Heart right ventricle (tissue), 16 donors: ENCODE results near the gene OTOG. TPM values are rescaled to one million over a fixed set of nuclear protein-coding genes. Genes with fewer than 3 reads are reported as not detected.

Experiments
- ATAC-seq, 8 donors: fragments of 200-7000 bp; cut with Tn5 transposase; one replicate each; pipeline ENCODE4 v1.9.1; 2020; ENCODE audit warnings: mild to moderate bottlenecking in 8 of 8, moderate library complexity in 8 of 8, moderate number of reproducible peaks in 1 of 8
- DNase-seq, 2 donors: peaks; one replicate each; pipeline ENCODE4 v3.0.0-alpha.2; 2020
- H3K27ac ChIP-seq, 10 donors: fragments of 200-600 bp; sonication (generic) in 2 of 10; one replicate each; pipeline versions ENCODE4 v1.5.0 to v1.8.0; 2020 to 2022; ENCODE audit warnings: mild to moderate bottlenecking in 3 of 10
- H3K27me3 ChIP-seq, 7 donors: fragments of 200-600 bp; one replicate each; pipeline ENCODE4 v1.8.0; 2021 to 2022; ENCODE audit warnings: mild to moderate bottlenecking in 2 of 7
- H3K36me3 ChIP-seq, 9 donors: fragments of 200-600 bp; sonication (generic) in 1 of 9; one replicate each; pipeline versions ENCODE4 v1.5.0 to v1.8.0; 2020 to 2022; ENCODE audit warnings: mild to moderate bottlenecking in 2 of 9
- H3K4me1 ChIP-seq, 9 donors: fragments of 200-600 bp; sonication (generic) in 1 of 9; one replicate each; pipeline versions ENCODE4 v1.5.0 to v1.8.0; 2020 to 2022; ENCODE audit warnings: mild to moderate bottlenecking in 4 of 9
- H3K4me3 ChIP-seq, 10 donors: fragments of 200-600 bp; sonication (generic) in 2 of 10; one replicate each; pipeline versions ENCODE4 v1.5.0 to v1.8.0; 2020 to 2022; ENCODE audit warnings: mild to moderate bottlenecking in 7 of 10, moderate library complexity in 2 of 10
- H3K9me3 ChIP-seq, 11 donors: fragments of 200-600 bp in 10 of 11; sonication (generic) in 2 of 11; one replicate each; pipeline versions ENCODE4 v1.5.0 to v1.8.0; 2013 to 2022; ENCODE audit warnings: mild to moderate bottlenecking in 2 of 11, control low read depth in 1 of 11, moderate library complexity in 1 of 11
- CTCF ChIP-seq, 9 donors: fragments of 200-600 bp; sonication (generic) in 2 of 9; IDR thresholded peaks; one replicate each; pipeline versions ENCODE4 v1.5.0 to v1.8.0; 2021 to 2022; ENCODE audit warnings: antibody characterized with exemption in 9 of 9, mild to moderate bottlenecking in 5 of 9, moderate library complexity in 1 of 9
- WGBS, 2 donors: extraction: QIAGEN DNeasy Blood & Tissue Kit; methylation state at CpG; one replicate each; pipeline ENCODE4 v1.1.7; 2013; ENCODE audit warnings: inconsistent platforms in 1 of 2; 5-methylcytosine and 5-hydroxymethylcytosine counted together
- intact Hi-C, 10 donors: fragments of 100-400 bp; cut with DNase I; formaldehyde crosslinking; loops; one replicate each; pipeline versions ENCODE4 v1.11.1 to v1.14.2; 2022
- polyA plus RNA-seq, 2 donors: library from polyadenylated mRNA; stranded (reverse); fragments of 200-250 nt; gene quantifications; one replicate each; pipeline ENCODE4 v1.2.3, GENCODE V29; 2013
- total RNA-seq, 10 donors: library from RNA; stranded (reverse); fragmentation: NEBNext Ultra II Directional in 3 of 10; extraction: Animal tissue kit (Norgen Biotek cat#: 25700) in 3 of 10; gene quantifications; one replicate each; pipeline versions ENCODE4 v1.2.1 to v1.2.4, GENCODE V29; 2021 to 2023
- donor health status: Arrhythmogenic right ventricular cardiomyopathy.
- donor health status: ischemic (EF 13 %, LVEDD 7.1; RV severe dilation, severe dysfunction).
- donor health status: healthy with polysubstance abuse.
- donor health status: DM: no; HTN: yes; CAD: no.
- donor health status: DM: no; HTN: no; CAD: no.
- donor health status: ischemic (EF 25% LVEDD 6.9; RV normal size, moderate dysfunction).
- donor health status: ischemic (EF 25% LVEDD 5.7; RV mildly dilated, moderate dysfunction).
- donor health status: healthy.
- donor health status: DM: yes; HTN: yes; CAD: no.
- donor health status: Ischemic cardiomyopathy.
- donor health status: ischemic (EF 35%, LVEDD 5.7; RV mildly dilated, moderate dysfunction).
- donor health status: nonischemic (EF 11% LVEDD 7.7; RV severe dilation, severe dysfunction).
- donor health status: DM: yes; HTN: yes; CAD: no.
- donor health status: PGD.
- donor health status: ischemic (EF 29% LVEDD 5.4; RV normal size, mild dysfunction).
- donor health status: nonischemic (EF 23%, LVEDD 6.1; RV moderate dilation, normal function).

The OTOG gene
- total and polyA plus RNA-seq, 12 donors = not detected

DNA sequence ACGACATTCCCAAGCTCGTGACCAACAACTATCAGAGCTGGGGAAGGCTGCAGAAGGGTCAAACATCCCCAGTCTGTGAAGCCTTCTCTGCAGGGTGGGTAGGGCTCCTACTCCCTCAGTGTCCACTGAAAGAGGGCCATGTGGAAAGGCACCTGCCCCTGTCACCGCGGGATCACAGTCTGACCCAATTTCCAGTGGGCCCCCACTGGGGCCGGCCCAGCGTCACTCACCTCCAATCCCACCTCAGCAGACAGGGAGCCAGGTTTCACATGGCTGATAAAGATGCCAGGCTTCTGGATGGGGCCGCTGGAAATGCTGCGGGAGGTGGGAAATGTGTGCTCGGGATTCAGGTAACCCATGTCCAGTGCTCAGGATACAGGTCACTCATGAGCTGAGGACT, 22.8 kb upstream of the OTOG start:
- peaks cover 0 to 4% (median 0%) of the 10 kb centered on the region in 7 donors for H3K27me3 ChIP-seq
- DNase-seq (no peak), ATAC-seq (no peak)
- H3K36me3 ChIP-seq = no peaks in the 10 kb centered on the region
- H3K4me1 ChIP-seq = peaks cover 0 to 13% (median 0%) of the 10 kb centered on the region in 9 donors
- no peaks in the 10 kb centered on the region for H3K9me3 ChIP-seq
- H3K4me3 ChIP-seq = no peak overlapping the region
- no peak overlapping the region for H3K27ac ChIP-seq
- WGBS, 2 donors = 91 to 93% methylated on average over 9 of the region's 9 CpGs
- intact Hi-C loops = no loop called here
- no peak for TF ChIP-seq CTCF (IDR thresholded peaks at IDR 0.05)

GRCh38 chr11:17525570-17525969, 21.5 kb upstream of the OTOG start:
- Histone ChIP-seq H3K36me3 (no peaks in the 10 kb centered on the region), H3K27ac (no peak overlapping the region), H3K4me1 (peaks cover 0 to 13% (median 0%) of the 10 kb centered on the region in 9 donors), H3K9me3 (no peaks in the 10 kb centered on the region), H3K27me3 (peaks cover 0 to 4% (median 0%) of the 10 kb centered on the region in 7 donors), H3K4me3 (no peak overlapping the region)
- no peak for TF ChIP-seq CTCF (IDR thresholded peaks at IDR 0.05)
- no peak for DNase-seq
- intact Hi-C loops = no loop called here
- WGBS, 2 donors = 92% methylated on average over 4 of the region's 4 CpGs
- no peak for ATAC-seq

- H3K4me1 ChIP-seq = peaks cover 0 to 13% (median 0%) of the 10 kb centered on the region in 9 donors
- no peak for TF ChIP-seq CTCF (IDR thresholded peaks at IDR 0.05)
- H3K4me3 ChIP-seq = no peak overlapping the region
- peaks cover 0 to 4% (median 0%) of the 10 kb centered on the region in 7 donors for H3K27me3 ChIP-seq
- ATAC-seq = no peak
- no peak overlapping the region for H3K27ac ChIP-seq
- H3K36me3 ChIP-seq = no peaks in the 10 kb centered on the region
- WGBS, 2 donors = 83 to 86% methylated on average over 13 of the region's 13 CpGs
- no peaks in the 10 kb centered on the region for H3K9me3 ChIP-seq
- no peak for DNase-seq
- intact Hi-C loops = no loop called here
These were observed 20.7 kb upstream of the OTOG start for GRCh38 chr11:17526326-17526725.

GRCh38 chr11:17526931-17527627, 20.0 kb upstream of the OTOG start:
- no peak for TF ChIP-seq CTCF (IDR thresholded peaks at IDR 0.05)
- intact Hi-C loops = no loop called here
- no peaks in the 10 kb centered on the region for H3K9me3 ChIP-seq
- H3K27me3 ChIP-seq = peaks cover 0 to 4% (median 0%) of the 10 kb centered on the region in 7 donors
- H3K36me3 ChIP-seq = no peaks in the 10 kb centered on the region
- WGBS, 2 donors = 80 to 85% methylated on average over 20 of the region's 20 CpGs
- no peak overlapping the region for H3K4me3 ChIP-seq
- H3K4me1 ChIP-seq = peaks cover 0 to 20% (median 0%) of the 10 kb centered on the region in 9 donors
- ATAC-seq = no peak
- H3K27ac ChIP-seq = no peak overlapping the region
- DNase-seq = no peak
